Measurements from ENCODE around the gene MAP7D3. TPM values are rescaled to one million over a fixed set of nuclear protein-coding genes. Genes with fewer than 3 reads are reported as not detected.
A peak's percentile ranks its signal among the peaks of the same experiment; 100 is the strongest.

MAP7D3 gene
- total and polyA plus RNA-seq, 9 of the 15 experiments (the other 6 are each of a cell fraction or from before 2014, with no cell fraction given) = 9.4 to 27.7 (median 14.0) TPM

GRCh38 chrX:136221851-136222513 is 29.2 kb downstream of the MAP7D3 start:
- Histone ChIP-seq H3K4me2 (ENCODE audit: insufficient read depth, low read length) (no peak overlapping the region), H3K9me1 (ENCODE audit: control insufficient read depth, insufficient read depth, low read length) (no peaks in the 10 kb centered on the region), H3K27ac (ENCODE audit: extremely low read depth, low read depth, low read length) (no peak overlapping the region), H2AFZ (ENCODE audit: low read depth, low read length) (no peak overlapping the region), H3K79me2 (ENCODE audit: control insufficient read depth, insufficient read depth, low read length) (no peaks in the 10 kb centered on the region), H3K4me1 (replicated peaks in 1 of 2; ENCODE audit: control insufficient read depth in 2 of 2, insufficient read depth in 2 of 2, low read length in 2 of 2) (no peaks in the 10 kb centered on the region; a peak in 1 of 5 replicates), H3K9me3 (replicated peaks; ENCODE audit: control insufficient read depth, insufficient read depth, low read depth, low read length) (no peaks in the 10 kb centered on the region), H4K20me1 (replicated peaks; ENCODE audit: control insufficient read depth, insufficient read depth, low read length) (no peaks in the 10 kb centered on the region), H3K9ac (ENCODE audit: insufficient read depth in 1 of 2, low read depth in 2 of 2, low read length in 2 of 2) (no peak overlapping the region), H3K27me3 (ENCODE audit: control insufficient read depth in 2 of 2, insufficient read depth in 2 of 2, low read length in 2 of 2) (no peaks in the 10 kb centered on the region), H3K4me3 (no peak overlapping the region), H3K36me3 (ENCODE audit: control insufficient read depth, insufficient read depth, low read length) (peaks cover 68% of the 10 kb centered on the region; the same call in 2 of the 3 replicates)
- TF ChIP-seq CBFB (CRISPR knock-in tag; IDR thresholded peaks at IDR 0.05) (no peak), RBM25 (IDR thresholded peaks at IDR 0.05; ENCODE audit: low read depth, low read length, severe bottlenecking) (peak; percentile 86), ZBTB43 (CRISPR knock-in tag; IDR thresholded peaks at IDR 0.05) (no peak), ZFP36 (IDR thresholded peaks at IDR 0.05; ENCODE audit: low read depth, low read length, partially characterized antibody) (peak; percentile 32), CREB3L1 (IDR thresholded peaks at IDR 0.05; ENCODE audit: borderline replicate concordance, low read depth) (no peak), ZFP91 (CRISPR knock-in tag; IDR thresholded peaks at IDR 0.05) (no peak)
- CTCF ChIA-PET (ENCODE audit: low intra/inter-chr PET ratio) = no interaction called here
- ATAC-seq (no peak), DNase-seq (ENCODE audit: extremely low read depth in 1 of 4, low spot score in 3 of 4) (no peak), FAIRE-seq (no peak)
- intact Hi-C loops (cut with micrococcal nuclease) (no loop called here), in situ Hi-C loops (cut with MboI) (no loop called here)
- POLR2A ChIA-PET = no interaction called here
- WGBS (ENCODE audit: insufficient coverage, low coverage, missing lambda C conversion rate) = 96% methylated on average over 3 of the region's 3 CpGs
- no TSS peak for BruUV-seq (replicated peaks)
